ENCODE measurements around the gene IGDCC3. TPM values are rescaled to one million over a fixed set of nuclear protein-coding genes. Genes with fewer than 3 reads are reported as not detected.

The IGDCC3 gene
- total and polyA plus RNA-seq, 10 of the 15 experiments (the other 5 are each of a cell fraction or from before 2014, with no cell fraction given): 0.10 to 0.20 (median 0.15) TPM; not detected in 7

- BruUV-seq (replicated peaks): no TSS peak
- no peak overlapping the region for H3K4me2 ChIP-seq (ENCODE audit: control insufficient read depth, insufficient read depth)
- no peaks in the 10 kb centered on the region for H3K36me3 ChIP-seq (ENCODE audit: control insufficient read depth in 2 of 2, insufficient read depth in 2 of 2, low read length in 1 of 2)
- DNase-seq (ENCODE audit: low read depth, low spot score) (no peak), FAIRE-seq (no peak), ATAC-seq (peak; percentile 29; the same call in 1 of the 3 replicates)
- no peaks in the 10 kb centered on the region for H4K20me1 ChIP-seq (ENCODE audit: control insufficient read depth, insufficient read depth)
- no peaks in the 10 kb centered on the region for H3K79me2 ChIP-seq (ENCODE audit: control insufficient read depth, insufficient read depth, low read length)
- SMC1A ChIA-PET (ENCODE audit: uncharacterized antibody, unreplicated experiment): no interaction called here
- H3K4me1 ChIP-seq (ENCODE audit: control insufficient read depth, insufficient read depth, low read length): no peaks in the 10 kb centered on the region
- H3K9me3 ChIP-seq (replicated peaks; ENCODE audit: control insufficient read depth, insufficient read depth, low read length): no peaks in the 10 kb centered on the region
- RAD21 ChIA-PET (ENCODE audit: unreplicated experiment): interaction anchor here (1.1 kb wide), 1 partner anchor 13 kb away, joined by 3 read pairs; no protein-coding TSS in a partner anchor
- no peak overlapping the region for H3K4me3 ChIP-seq
- TF ChIP-seq SPI1 (IDR thresholded peaks at IDR 0.05; ENCODE audit: borderline replicate concordance, insufficient read depth, low read depth, low read length) (peak; percentile 71; the same call in 1 of the 2 replicates), IKZF2 (IDR thresholded peaks at IDR 0.05) (0 out of 4 replicates have a peak, but pooled peaks of 1 of the 2 experiments have one; percentile 11), SMC3 (IDR thresholded peaks at IDR 0.05; ENCODE audit: borderline replicate concordance, low read length) (no peak), YY1 (IDR thresholded peaks at IDR 0.05; ENCODE audit: low read depth, low read length) (no peak), ZNF384 (IDR thresholded peaks at IDR 0.05; ENCODE audit: borderline replicate concordance, low read depth, low read length) (peak; percentile 74)
- intact Hi-C loops (cut with micrococcal nuclease; ENCODE audit: unreplicated experiment) (no loop called here), in situ Hi-C loops (cut with MboI) (no loop called here)
- POLR2A ChIA-PET: interaction anchor here (0.6 kb wide), 1 partner anchor 1530 kb away, joined by 5 read pairs; no protein-coding TSS in a partner anchor
- H3K27me3 ChIP-seq (replicated peaks in 1 of 2; ENCODE audit: control insufficient read depth in 2 of 2, insufficient read depth in 2 of 2, low read length in 1 of 2): no peaks in the 10 kb centered on the region; a peak in 1 of 4 replicates
- CTCF ChIA-PET: interaction anchor here (1.4 kb wide), 1 partner anchor 57 kb away, joined by 5 read pairs; no protein-coding TSS in a partner anchor
- 14% methylated on average over 11 of the region's 12 CpGs for WGBS (ENCODE audit: insufficient coverage, insufficient replicate concordance, low lambda C conversion rate, missing lambda C conversion rate)
- no peak overlapping the region for H2AFZ ChIP-seq (ENCODE audit: control insufficient read depth, low read depth, low read length)
- no peak overlapping the region for H3K9ac ChIP-seq (ENCODE audit: control insufficient read depth, insufficient read depth, low read length)
- no peak overlapping the region for H3K27ac ChIP-seq (ENCODE audit: control insufficient read depth, insufficient read depth)
These were observed 50.0 kb downstream of the IGDCC3 start for GRCh38 chr15:65327651-65328393.

- no peak overlapping the region for H3K4me3 ChIP-seq
- H2AFZ ChIP-seq (ENCODE audit: control insufficient read depth, low read depth, low read length): no peak overlapping the region
- H3K27ac ChIP-seq (ENCODE audit: control insufficient read depth, insufficient read depth): no peak overlapping the region
- BruUV-seq (replicated peaks): no TSS peak
- no peaks in the 10 kb centered on the region for H4K20me1 ChIP-seq (ENCODE audit: control insufficient read depth, insufficient read depth)
- ATAC-seq (no peak), FAIRE-seq (no peak), DNase-seq (ENCODE audit: low read depth, low spot score) (no peak)
- H3K4me1 ChIP-seq (ENCODE audit: control insufficient read depth, insufficient read depth, low read length): no peaks in the 10 kb centered on the region
- no peaks in the 10 kb centered on the region for H3K9me3 ChIP-seq (replicated peaks; ENCODE audit: control insufficient read depth, insufficient read depth, low read length)
- H3K9ac ChIP-seq (ENCODE audit: control insufficient read depth, insufficient read depth, low read length): no peak overlapping the region
- SMC1A ChIA-PET (ENCODE audit: uncharacterized antibody, unreplicated experiment): no interaction called here
- intact Hi-C loops (cut with micrococcal nuclease; ENCODE audit: unreplicated experiment): no loop called here
- H3K4me2 ChIP-seq (ENCODE audit: control insufficient read depth, insufficient read depth): no peak overlapping the region
- WGBS (ENCODE audit: insufficient coverage, insufficient replicate concordance, low lambda C conversion rate, missing lambda C conversion rate): 22% methylated on average over 2 of the region's 2 CpGs
- H3K79me2 ChIP-seq (ENCODE audit: control insufficient read depth, insufficient read depth, low read length): no peaks in the 10 kb centered on the region
- H3K27me3 ChIP-seq (replicated peaks in 1 of 2; ENCODE audit: control insufficient read depth in 2 of 2, insufficient read depth in 2 of 2, low read length in 1 of 2): no peaks in the 10 kb centered on the region; a peak in 2 of 4 replicates
- H3K36me3 ChIP-seq (ENCODE audit: control insufficient read depth in 2 of 2, insufficient read depth in 2 of 2, low read length in 1 of 2): no peaks in the 10 kb centered on the region
- POLR2A ChIA-PET: interaction anchor here (0.6 kb wide), 1 partner anchor 1531 kb away, joined by 5 read pairs; no protein-coding TSS in a partner anchor
- RAD21 ChIA-PET (ENCODE audit: unreplicated experiment): interaction anchor here (1.1 kb wide), 1 partner anchor 12 kb away, joined by 3 read pairs; no protein-coding TSS in a partner anchor
- in situ Hi-C loops (cut with MboI): no loop called here
- CTCF ChIA-PET: interaction anchor here (0.6 to 1.4 kb wide), 2 partner anchors 58 to 275 kb away, joined by 3 to 5 read pairs; no protein-coding TSS in a partner anchor
- no peak for TF ChIP-seq CBFB (IDR thresholded peaks at IDR 0.05; ENCODE audit: low read depth)
- no peak for TF ChIP-seq MXI1 (IDR thresholded peaks at IDR 0.05; ENCODE audit: low read depth, low read length)
- TF ChIP-seq GATAD2B (conservative IDR thresholded peaks at IDR 0.05; ENCODE audit: low read depth): no peak
- TF ChIP-seq NBN (IDR thresholded peaks at IDR 0.05): no peak
- TF ChIP-seq MYC (IDR thresholded peaks at IDR 0.05; ENCODE audit: insufficient read depth, insufficient read length, insufficient replicate concordance, low read length, severe bottlenecking): no peak
- no peak for TF ChIP-seq CREM (IDR thresholded peaks at IDR 0.05; ENCODE audit: low read depth)
- TF ChIP-seq BCL3 (IDR thresholded peaks at IDR 0.05; ENCODE audit: borderline replicate concordance, insufficient read depth, low read depth, low read length, poor library complexity, severe bottlenecking): no peak
- TF ChIP-seq WRNIP1 (IDR thresholded peaks at IDR 0.05; ENCODE audit: borderline replicate concordance, low read depth, low read length): no peak
- TF ChIP-seq SPI1 (IDR thresholded peaks at IDR 0.05; ENCODE audit: borderline replicate concordance, insufficient read depth, low read depth, low read length): no peak
- TF ChIP-seq SMAD1 (IDR thresholded peaks at IDR 0.05; ENCODE audit: low read depth, partially characterized antibody): no peak
- no peak for TF ChIP-seq IKZF1 (conservative IDR thresholded peaks at IDR 0.05)
- TF ChIP-seq POU2F2 (IDR thresholded peaks at IDR 0.05; ENCODE audit: borderline replicate concordance, low read depth, low read length): no peak
These were observed 51.0 kb downstream of the IGDCC3 start for GRCh38 chr15:65326818-65327217.
